Uterus (tissue), 4 donors: ENCODE results near the gene PLD1. TPM values are rescaled to one million over a fixed set of nuclear protein-coding genes. Genes with fewer than 3 reads are reported as not detected.

ENCODE experiments used
- DNase-seq, 2 donors: peaks; one replicate each; pipeline ENCODE4 v3.0.0-alpha.2; 2019 to 2020
- H3K27ac ChIP-seq, 2 donors: fragments of 200-600 bp; sonication (generic); 1 replicate in 1 of 2; 2 replicates in 1 of 2; pipeline ENCODE4 v1.5.1; 2016 to 2018
- H3K27me3 ChIP-seq, 2 donors: fragments of 200-600 bp; sonication (generic); one replicate each; pipeline ENCODE4 v1.5.1; 2018 to 2019; ENCODE audit warnings: control low read depth in 1 of 2
- H3K36me3 ChIP-seq, 2 donors: fragments of 200-600 bp; sonication (generic); one replicate each; pipeline ENCODE4 v1.5.1; 2019; ENCODE audit warnings: control low read depth in 1 of 2
- H3K4me1 ChIP-seq, 2 donors: fragments of 200-600 bp; sonication (generic); one replicate each; pipeline ENCODE4 v1.5.1; 2018 to 2019; ENCODE audit warnings: control low read depth in 1 of 2
- H3K4me3 ChIP-seq, 2 donors: fragments of 200-600 bp; sonication (generic); 1 replicate in 1 of 2; 2 replicates in 1 of 2; pipeline ENCODE4 v1.5.1; 2018 to 2019; ENCODE audit warnings: mild to moderate bottlenecking in 1 of 2
- H3K9me3 ChIP-seq, 2 donors: fragments of 200-600 bp; sonication (generic); one replicate each; pipeline ENCODE4 v1.5.1; 2019; ENCODE audit warnings: control low read depth in 1 of 2
- POLR2A ChIP-seq, 2 donors: fragments of 450-650 bp; IDR thresholded peaks; one replicate each; pipeline ENCODE4 v1.6.1; 2016; ENCODE audit warnings: antibody characterized with exemption in 2 of 2, mild to moderate bottlenecking in 1 of 2, moderate library complexity in 1 of 2
- intact Hi-C: fragments of 100-400 bp; cut with DNase I; formaldehyde crosslinking; loops from one replicate; pipeline ENCODE4 v1.15.1; 2023; ENCODE audit warnings: low total_unique reads
- total RNA-seq, 4 donors: library from RNA; depleted of rRNA in 3 of 4; stranded (reverse); fragments of >200 nt in 3 of 4; gene quantifications; one replicate each; pipeline versions ENCODE4 v1.1.0 to v1.2.4, GENCODE V29; 2014 to 2023
- TF ChIP-seq, protein P1 (sequence below), 4 experiments: fragments of 200-600 bp in 2 of 4; fragments of 450-650 bp in 2 of 4; sonication (generic) in 2 of 4; IDR thresholded peaks; one replicate each; pipeline ENCODE4 v1.5.1; 2016 to 2019; ENCODE audit warnings: antibody characterized with exemption in 4 of 4, mild to moderate bottlenecking in 2 of 4, moderate library complexity in 1 of 4
- donor health status: DM: yes; HTN: yes; CAD: no.

The PLD1 gene
- total RNA-seq, 4 donors from 2014 or later, result 15.6 to 94.8 (median 30.8) TPM

DNA sequence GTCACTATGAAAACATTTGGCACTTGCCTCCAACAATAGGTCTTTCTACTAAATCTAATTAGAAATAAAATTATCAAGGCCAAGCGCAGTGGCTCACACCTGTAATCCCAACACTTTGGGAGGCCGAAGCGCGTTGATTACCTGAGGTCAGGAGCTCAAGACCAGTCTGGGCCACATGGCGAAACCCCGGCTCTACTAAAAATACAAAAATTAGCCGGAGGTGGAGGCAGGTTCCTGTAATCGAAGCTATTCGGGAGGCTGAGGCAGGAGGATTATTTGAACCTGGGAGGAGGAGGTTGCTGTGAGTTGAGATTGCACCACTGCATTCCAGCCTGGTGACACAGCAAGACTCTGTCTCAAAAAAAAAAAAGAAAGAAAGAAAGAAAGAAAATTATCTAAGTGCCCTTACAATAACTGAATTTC lies 1.6 kb upstream of the PLD1 start:
- DNase-seq, result peak; percentile 59 to 73
- peak overlapping the region; percentile 90 to 93 for H3K27ac ChIP-seq
- no peaks in the 10 kb centered on the region for H3K36me3 ChIP-seq
- no peak for TF ChIP-seq POLR2A (IDR thresholded peaks at IDR 0.05)
- TF ChIP-seq, protein P1, sequence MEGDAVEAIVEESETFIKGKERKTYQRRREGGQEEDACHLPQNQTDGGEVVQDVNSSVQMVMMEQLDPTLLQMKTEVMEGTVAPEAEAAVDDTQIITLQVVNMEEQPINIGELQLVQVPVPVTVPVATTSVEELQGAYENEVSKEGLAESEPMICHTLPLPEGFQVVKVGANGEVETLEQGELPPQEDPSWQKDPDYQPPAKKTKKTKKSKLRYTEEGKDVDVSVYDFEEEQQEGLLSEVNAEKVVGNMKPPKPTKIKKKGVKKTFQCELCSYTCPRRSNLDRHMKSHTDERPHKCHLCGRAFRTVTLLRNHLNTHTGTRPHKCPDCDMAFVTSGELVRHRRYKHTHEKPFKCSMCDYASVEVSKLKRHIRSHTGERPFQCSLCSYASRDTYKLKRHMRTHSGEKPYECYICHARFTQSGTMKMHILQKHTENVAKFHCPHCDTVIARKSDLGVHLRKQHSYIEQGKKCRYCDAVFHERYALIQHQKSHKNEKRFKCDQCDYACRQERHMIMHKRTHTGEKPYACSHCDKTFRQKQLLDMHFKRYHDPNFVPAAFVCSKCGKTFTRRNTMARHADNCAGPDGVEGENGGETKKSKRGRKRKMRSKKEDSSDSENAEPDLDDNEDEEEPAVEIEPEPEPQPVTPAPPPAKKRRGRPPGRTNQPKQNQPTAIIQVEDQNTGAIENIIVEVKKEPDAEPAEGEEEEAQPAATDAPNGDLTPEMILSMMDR (IDR thresholded peaks at IDR 0.05), result no peak
- intact Hi-C loops, result no loop called here
- H3K9me3 ChIP-seq, result no peaks in the 10 kb centered on the region
- H3K4me3 ChIP-seq, result no peak overlapping the region
- H3K4me1 ChIP-seq, result no peaks in the 10 kb centered on the region
- H3K27me3 ChIP-seq, result no peaks in the 10 kb centered on the region

DNA sequence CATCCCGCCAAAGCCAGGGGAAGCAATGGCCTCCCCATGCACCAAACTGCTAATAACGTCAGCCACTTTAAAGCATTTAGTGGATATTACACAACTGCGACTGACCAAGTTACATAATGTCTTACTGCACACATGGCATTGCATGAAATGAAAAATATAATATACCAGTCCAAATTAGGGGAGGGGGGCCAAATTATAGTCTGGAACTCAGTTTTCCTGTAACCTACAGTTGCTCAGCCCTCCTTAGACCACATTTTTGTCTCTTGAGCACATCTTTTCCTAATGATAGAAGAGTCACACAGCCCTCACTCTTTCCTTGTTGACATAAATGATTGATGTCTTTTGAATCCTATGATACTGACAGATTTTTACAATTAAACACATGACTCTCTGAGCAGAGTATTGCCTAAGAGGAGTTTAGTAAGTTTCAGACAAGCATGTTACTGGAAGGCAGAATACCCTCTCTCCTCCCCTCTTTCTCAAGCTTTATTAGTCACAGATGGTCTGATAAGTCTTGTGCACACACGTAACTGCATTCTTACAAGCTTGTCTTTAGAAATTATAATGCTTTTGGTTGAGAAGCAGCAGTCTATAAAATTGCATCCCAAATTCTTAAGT lies 1.1 kb upstream of the PLD1 start:
- no peaks in the 10 kb centered on the region for H3K9me3 ChIP-seq
- TF ChIP-seq POLR2A (IDR thresholded peaks at IDR 0.05), result no peak
- TF ChIP-seq, protein P1 (IDR thresholded peaks at IDR 0.05), result no peak
- H3K4me1 ChIP-seq, result no peaks in the 10 kb centered on the region
- intact Hi-C loops, result no loop called here
- H3K27ac ChIP-seq, result peak overlapping the region; percentile 90 to 93
- no peaks in the 10 kb centered on the region for H3K27me3 ChIP-seq
- peak; percentile 58 to 70 for DNase-seq
- H3K4me3 ChIP-seq, result peak overlapping the region in 1 of 2 donors; percentile 61
- no peaks in the 10 kb centered on the region for H3K36me3 ChIP-seq

DNA sequence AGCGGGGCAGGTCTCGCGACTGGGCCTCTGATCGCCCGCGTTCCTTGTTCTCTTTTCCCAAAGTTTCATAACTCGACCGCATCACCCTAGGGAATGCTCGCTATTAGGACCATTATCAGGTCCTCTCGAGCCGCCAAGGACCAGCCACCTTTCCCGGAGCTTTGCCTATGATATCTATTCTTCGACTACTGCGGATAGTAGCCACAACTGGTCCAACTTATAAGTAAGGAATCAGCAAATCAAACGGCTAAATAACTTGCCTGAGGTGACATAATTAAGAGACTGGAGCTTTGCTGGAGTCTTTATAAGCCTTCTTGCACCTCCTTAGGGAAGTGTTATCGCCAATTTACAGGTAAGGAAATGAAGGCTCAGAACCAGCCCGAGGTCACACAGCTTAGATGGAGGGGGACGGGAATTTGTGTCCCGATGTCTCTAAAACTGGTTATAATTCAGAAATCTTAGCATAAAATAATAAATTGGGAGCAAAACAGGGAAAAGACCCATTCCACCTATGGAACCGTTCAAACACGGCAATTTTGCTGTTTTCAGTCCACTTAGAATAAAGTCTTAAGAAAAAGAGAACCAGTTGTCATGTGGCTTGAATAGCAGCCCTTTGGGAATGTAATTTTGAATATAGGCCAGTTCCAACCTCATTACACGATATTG lies 479 bp upstream of the PLD1 start:
- DNase-seq, result no peak
- Histone ChIP-seq H3K9me3 (no peaks in the 10 kb centered on the region), H3K27ac (peak overlapping the region; percentile 90 to 93), H3K27me3 (no peaks in the 10 kb centered on the region), H3K4me1 (no peaks in the 10 kb centered on the region), H3K4me3 (peak overlapping the region; percentile 52 to 61), H3K36me3 (no peaks in the 10 kb centered on the region)
- intact Hi-C loops, result no loop called here
- TF ChIP-seq, protein P1 (IDR thresholded peaks at IDR 0.05), result no peak
- TF ChIP-seq POLR2A (IDR thresholded peaks at IDR 0.05), result no peak

DNA sequence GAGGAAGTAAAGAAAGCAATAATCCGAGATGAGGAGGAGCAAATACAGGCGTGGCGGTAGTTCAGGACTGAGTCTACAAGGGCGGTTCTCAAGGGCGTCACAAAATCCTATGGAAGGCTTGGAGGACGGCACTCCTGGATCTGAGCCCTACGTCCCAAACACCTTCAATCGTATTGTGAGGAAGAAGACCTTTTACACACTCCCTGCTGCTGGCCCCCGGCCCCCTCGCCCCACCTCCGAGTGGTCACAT lies 747 bp downstream of the PLD1 start:
- no peak for DNase-seq
- H3K9me3 ChIP-seq, result no peaks in the 10 kb centered on the region
- peaks cover 0 to 3% of the 10 kb centered on the region in 2 donors for H3K4me1 ChIP-seq
- no peaks in the 10 kb centered on the region for H3K36me3 ChIP-seq
- peak overlapping the region; percentile 90 to 93 for H3K27ac ChIP-seq
- intact Hi-C loops, result no loop called here
- H3K27me3 ChIP-seq, result no peaks in the 10 kb centered on the region
- TF ChIP-seq, protein P1 (IDR thresholded peaks at IDR 0.05), result no peak
- TF ChIP-seq POLR2A (IDR thresholded peaks at IDR 0.05), result no peak
- H3K4me3 ChIP-seq, result peak overlapping the region; percentile 52 to 61

DNA sequence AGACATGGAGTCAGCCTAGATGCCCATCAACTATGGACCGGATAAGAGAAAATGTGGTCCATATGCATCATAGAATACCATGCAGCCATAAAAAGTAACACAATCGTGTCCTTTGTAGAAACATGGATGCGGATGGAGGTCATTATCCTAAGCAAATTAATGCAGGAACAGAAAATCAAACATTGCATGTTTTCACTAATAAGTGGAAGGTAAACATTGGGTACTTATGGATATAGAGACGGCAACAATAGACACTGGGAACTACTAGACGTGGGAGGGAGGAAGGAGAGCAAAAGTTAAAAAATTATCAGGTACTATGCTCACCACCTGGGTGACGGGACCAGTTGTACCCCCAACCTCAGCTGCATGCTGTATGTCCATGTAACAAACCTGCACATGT lies 2.5 kb downstream of the PLD1 start:
- Histone ChIP-seq H3K36me3 (no peaks in the 10 kb centered on the region), H3K4me1 (peaks cover 0 to 5% of the 10 kb centered on the region in 2 donors), H3K27ac (peak overlapping the region in 1 of 2 donors; percentile 61), H3K27me3 (no peaks in the 10 kb centered on the region), H3K4me3 (no peak overlapping the region), H3K9me3 (no peaks in the 10 kb centered on the region)
- intact Hi-C loops, result no loop called here
- TF ChIP-seq, protein P1 (IDR thresholded peaks at IDR 0.05), result no peak
- TF ChIP-seq POLR2A (IDR thresholded peaks at IDR 0.05), result no peak
- DNase-seq, result no peak
